Measurements from ENCODE around the gene POGZ.
"Not testable (repeated sequence)": the region's sequence is repeated elsewhere in the genome, so short reads cannot be mapped to it uniquely, and the experiment has no call there.

The POGZ gene

GRCh38 chr1:151419819-151420218 is 39.5 kb downstream of the POGZ start:
- DNase-seq (ENCODE audit: low spot score), result no peak

- no peak for DNase-seq (ENCODE audit: low spot score)
These were observed 41.2 kb downstream of the POGZ start for GRCh38 chr1:151418081-151418480.

DNA sequence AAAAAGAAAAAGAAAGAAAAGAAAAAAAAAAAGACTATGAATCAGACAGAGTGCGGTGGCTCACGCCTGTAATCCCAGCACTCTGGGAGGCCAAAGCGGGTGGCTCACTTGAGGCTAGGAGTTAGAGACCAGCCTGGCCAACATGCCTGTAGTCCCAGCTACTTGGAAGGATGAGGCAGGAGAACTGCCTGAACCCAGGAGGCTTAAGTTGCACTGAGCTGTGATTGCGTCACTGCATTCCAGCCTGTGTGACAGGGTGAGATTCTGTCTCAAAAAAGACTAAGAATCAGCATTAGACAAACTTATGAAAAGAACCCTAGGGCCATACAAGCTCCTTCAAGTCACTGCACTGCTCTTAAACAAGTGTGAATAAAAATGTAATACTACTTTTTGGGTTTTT is 43.1 kb downstream of the POGZ start:
- DNase-seq (ENCODE audit: low spot score), result no peak

- DNase-seq (ENCODE audit: low spot score), result no peak
These were observed 47.4 kb downstream of the POGZ start for GRCh38 chr1:151411884-151412283.

- DNase-seq (ENCODE audit: low spot score), result no peak
These were observed 50.4 kb downstream of the POGZ start for GRCh38 chr1:151408891-151409290.

GRCh38 chr1:151407304-151407703 is 52.0 kb downstream of the POGZ start:
- DNase-seq (ENCODE audit: low spot score), result no peak

- no peak for DNase-seq (ENCODE audit: low spot score)
These were observed 53.1 kb downstream of the POGZ start for GRCh38 chr1:151406176-151406575.

DNA sequence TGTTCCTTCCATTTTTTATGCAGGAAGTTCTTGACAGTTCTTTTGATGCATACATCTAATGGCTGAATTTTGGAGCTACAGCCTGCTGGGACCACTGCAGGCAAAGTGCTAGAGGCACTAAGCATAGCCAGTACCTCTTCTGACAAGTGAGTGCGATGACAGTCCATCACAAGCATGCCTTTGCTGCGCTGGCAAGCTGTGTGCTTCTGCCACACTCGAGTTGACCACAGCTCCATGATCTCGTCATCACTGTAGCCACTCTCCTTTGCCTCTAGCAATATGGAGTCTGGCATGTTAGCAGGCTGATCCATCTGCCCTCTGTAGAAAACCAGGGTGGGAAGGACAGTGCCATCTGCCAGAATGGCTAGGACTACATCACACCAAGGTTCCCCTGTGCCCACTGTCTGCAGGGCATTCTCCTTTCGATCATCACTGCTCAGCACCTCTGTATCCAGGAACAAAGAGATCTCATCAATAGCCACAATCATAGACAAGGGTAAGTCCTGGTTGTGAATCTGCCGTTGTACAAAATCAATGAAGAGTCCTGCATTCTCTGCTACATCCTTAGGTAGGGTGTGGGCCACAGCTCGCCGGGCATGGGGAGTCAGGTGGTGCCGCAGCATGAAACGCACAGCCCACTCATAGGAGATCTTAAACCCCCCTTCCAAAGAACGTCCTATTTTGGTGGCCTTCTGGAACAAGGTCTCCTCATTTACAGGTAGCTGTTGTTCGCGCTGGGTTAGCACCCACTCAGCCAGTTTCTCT is 53.9 kb downstream of the POGZ start:
- no peak for DNase-seq (ENCODE audit: low spot score)

DNA sequence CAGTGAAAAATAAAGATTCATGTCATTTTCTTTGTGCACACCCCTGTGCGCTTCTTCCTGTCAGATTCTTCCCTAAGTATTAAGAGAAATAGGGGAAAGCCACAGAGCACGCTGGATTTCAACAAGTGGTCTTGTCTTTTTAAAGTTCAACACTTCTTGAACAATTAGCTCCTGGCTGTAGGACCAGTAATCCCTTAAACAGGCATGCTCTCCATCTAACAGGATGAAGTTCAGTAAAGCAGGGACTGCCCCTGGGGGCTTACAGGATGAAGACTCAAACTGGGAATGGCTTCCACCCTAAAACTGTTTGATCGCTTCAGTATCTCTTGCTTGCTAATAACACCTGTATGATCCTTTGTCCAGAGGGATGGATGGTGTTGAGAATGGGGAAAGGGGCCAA is 55.7 kb downstream of the POGZ start:
- DNase-seq (ENCODE audit: low spot score), result no peak

GRCh38 chr1:151402764-151403163 is 56.5 kb downstream of the POGZ start:
- DNase-seq (ENCODE audit: low spot score), result no peak

GRCh38 chr1:151401860-151402259 is 57.4 kb downstream of the POGZ start:
- no peak for DNase-seq (ENCODE audit: low spot score)

GRCh38 chr1:151401125-151401788 is 58.0 kb downstream of the POGZ start:
- no peak for DNase-seq (ENCODE audit: low spot score)

DNA sequence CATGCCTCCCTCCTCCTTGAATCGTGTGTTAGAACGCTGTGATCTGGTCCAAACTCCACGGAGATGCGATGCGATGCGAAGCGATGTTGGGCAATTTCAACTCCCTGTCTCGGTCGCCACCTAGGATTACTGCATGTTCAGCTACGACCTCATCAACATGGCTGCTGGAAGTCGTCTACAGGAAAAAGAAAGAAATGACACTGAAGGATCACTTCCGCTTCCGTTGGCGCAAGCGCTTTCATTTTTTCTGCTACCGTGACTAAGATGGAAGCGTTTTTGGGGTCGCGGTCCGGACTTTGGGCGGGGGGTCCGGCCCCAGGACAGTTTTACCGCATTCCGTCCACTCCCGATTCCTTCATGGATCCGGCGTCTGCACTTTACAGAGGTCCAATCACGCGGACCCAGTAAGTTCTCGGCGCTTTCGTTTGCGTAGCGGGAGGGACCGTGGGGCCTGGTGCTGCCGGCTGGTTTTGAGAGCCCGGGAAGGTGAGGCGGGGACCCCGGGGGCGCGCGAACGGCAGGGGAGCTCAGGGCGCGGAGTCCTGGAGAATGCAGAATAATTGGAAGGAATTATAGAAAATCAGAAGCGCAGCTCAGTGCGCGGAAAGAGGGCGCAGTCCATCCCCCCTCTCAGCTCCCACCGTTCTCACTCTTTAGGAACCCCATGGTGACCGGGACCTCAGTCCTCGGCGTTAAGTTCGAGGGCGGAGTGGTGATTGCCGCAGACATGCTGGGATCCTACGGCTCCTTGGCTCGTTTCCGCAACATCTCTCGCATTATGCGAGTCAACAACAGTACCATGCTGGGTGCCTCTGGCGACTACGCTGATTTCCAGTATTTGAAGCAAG is 59.7 kb downstream of the POGZ start, which contains the start of gene PSMB4:
TSS of gene PSMB4 (plus strand) at position 250 of the 848 bp plus-strand sequence. CDS start at position 265, 15 bp downstream.
- DNase-seq (ENCODE audit: low spot score), result peak; percentile 97

GRCh38 chr1:151396265-151396664 is 63.0 kb downstream of the POGZ start:
- not testable (repeated sequence) for DNase-seq (ENCODE audit: low spot score)

DNA sequence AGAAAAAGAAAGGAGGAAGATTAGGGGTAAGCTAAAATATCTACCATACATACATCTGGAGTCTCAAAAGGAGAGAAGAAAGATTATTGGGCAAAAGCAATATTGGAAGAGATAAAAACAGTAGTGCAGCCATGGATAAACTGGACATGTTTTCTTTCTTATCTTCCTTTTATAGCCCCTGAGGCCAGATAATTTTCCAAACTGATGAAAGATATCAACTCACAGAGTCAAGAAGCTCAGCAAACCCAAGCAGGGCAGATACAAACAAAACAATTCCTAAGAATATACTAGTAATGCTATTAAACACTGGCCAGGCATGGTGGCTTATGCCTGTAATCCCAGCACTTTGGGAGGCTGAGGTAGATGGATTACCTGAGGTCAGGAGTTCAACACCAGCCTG is 65.7 kb downstream of the POGZ start:
- no peak for DNase-seq (ENCODE audit: low spot score)

DNA sequence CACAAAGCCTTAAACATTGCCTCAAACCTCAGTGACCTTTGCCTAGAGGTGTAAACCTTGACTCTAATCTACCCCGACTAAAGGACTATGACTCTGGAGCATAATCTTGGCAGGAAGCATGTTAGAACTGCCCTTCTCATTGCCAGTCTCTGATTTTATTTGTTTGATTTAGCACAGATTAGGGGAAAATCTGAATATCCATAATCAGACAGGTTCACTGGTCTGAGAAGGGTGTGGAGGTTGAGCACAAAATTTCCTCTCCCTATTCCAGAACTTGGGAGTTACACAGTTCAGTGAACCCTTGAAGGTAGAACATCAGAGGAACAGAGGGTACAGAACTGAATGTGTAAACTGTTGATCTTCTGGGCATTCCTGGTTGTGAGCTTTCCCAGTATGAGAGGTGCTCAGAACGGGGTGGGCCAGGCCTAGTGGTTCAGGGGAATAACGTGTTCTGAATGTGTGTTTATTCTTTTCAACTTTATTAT is 68.2 kb downstream of the POGZ start:
- no peak for DNase-seq (ENCODE audit: low spot score)

- DNase-seq (ENCODE audit: low spot score), result not testable (repeated sequence)
These were observed 68.8 kb downstream of the POGZ start for GRCh38 chr1:151390221-151391078.

DNA sequence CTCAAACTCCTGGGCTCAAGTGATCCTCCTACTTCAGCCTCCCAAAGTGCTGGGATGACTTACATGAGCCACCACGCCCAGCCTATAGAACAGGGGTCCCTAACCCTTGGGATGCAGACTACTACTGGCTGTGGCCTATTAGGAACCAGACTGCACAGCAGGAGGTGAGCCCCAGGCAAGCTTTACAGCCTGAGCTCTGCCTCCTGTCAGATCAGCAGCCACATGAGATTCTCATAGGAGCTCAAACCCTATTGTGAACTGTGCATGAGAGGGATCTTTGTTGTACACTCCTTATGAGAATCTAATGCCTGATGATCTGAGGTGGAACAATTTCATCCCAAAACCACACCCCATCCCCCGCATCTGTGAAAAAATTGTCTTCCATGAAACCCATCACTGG is 73.3 kb downstream of the POGZ start:
- DNase-seq (ENCODE audit: low spot score), result no peak

DNA sequence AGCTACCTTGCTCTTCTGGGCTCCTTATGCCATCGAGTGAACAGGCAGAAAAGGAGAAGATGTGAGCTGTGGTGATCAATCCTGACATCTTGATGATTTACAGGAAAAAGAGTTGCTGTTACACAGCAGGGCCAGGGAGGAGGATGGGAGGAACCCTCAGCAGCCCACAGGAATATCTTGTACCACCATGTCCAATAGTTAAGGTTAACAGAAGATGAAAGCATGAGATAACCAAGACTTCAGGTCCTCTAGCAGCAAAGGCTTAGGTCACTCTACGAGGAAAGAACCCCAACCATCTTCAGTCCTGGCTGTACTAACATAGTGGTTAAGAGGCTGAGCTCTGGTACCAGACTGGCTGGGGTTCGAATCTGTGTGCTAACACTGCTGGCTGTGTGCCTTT is 74.7 kb downstream of the POGZ start:
- no peak for DNase-seq (ENCODE audit: low spot score)

GRCh38 chr1:151377150-151377884 is 82.0 kb downstream of the POGZ start:
- no peak for DNase-seq (ENCODE audit: low spot score)

- DNase-seq (ENCODE audit: low spot score), result no peak
These were observed 86.1 kb downstream of the POGZ start for GRCh38 chr1:151373196-151373595.

Data from cerebellar cortex (tissue), 1 donor.